Vagina (tissue), 2 donors: Measurements from ENCODE around the gene LPAR1.
"Not testable (repeated sequence)": the region's sequence is repeated elsewhere in the genome, so short reads cannot be mapped to it uniquely, and the experiment has no call there.

ENCODE experiments used
- POLR2A ChIP-seq, 2 donors: fragments of 450-650 bp; IDR thresholded peaks; one replicate each; pipeline ENCODE4 v1.6.1; 2017; ENCODE audit warnings: antibody characterized with exemption in 2 of 2, mild to moderate bottlenecking in 2 of 2, moderate library complexity in 2 of 2
- POLR2AphosphoS5 ChIP-seq, 2 donors: sonication (generic); formaldehyde crosslinking; IDR thresholded peaks; one replicate each; pipeline ENCODE4 v1.9.0; 2017; ENCODE audit warnings: antibody characterized with exemption in 2 of 2, mild to moderate bottlenecking in 2 of 2, low read depth in 1 of 2; ENCODE audit not compliant: insufficient read depth in 1 of 2
- TF ChIP-seq, protein P1 (sequence below), 3 experiments: fragments of 450-650 bp in 2 of 3; fragments of 200-600 bp in 1 of 3; sonication (generic) in 1 of 3; IDR thresholded peaks; one replicate each; pipeline ENCODE4 v1.5.1; 2017 to 2019; ENCODE audit warnings: antibody characterized with exemption in 3 of 3, mild to moderate bottlenecking in 2 of 3, moderate library complexity in 2 of 3

GRCh38 chr9:110826400-110826799, 211.9 kb downstream of the LPAR1 start:
- TF ChIP-seq, protein P1, sequence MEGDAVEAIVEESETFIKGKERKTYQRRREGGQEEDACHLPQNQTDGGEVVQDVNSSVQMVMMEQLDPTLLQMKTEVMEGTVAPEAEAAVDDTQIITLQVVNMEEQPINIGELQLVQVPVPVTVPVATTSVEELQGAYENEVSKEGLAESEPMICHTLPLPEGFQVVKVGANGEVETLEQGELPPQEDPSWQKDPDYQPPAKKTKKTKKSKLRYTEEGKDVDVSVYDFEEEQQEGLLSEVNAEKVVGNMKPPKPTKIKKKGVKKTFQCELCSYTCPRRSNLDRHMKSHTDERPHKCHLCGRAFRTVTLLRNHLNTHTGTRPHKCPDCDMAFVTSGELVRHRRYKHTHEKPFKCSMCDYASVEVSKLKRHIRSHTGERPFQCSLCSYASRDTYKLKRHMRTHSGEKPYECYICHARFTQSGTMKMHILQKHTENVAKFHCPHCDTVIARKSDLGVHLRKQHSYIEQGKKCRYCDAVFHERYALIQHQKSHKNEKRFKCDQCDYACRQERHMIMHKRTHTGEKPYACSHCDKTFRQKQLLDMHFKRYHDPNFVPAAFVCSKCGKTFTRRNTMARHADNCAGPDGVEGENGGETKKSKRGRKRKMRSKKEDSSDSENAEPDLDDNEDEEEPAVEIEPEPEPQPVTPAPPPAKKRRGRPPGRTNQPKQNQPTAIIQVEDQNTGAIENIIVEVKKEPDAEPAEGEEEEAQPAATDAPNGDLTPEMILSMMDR (IDR thresholded peaks at IDR 0.05), result not testable (repeated sequence)
- not testable (repeated sequence) for TF ChIP-seq POLR2AphosphoS5 (IDR thresholded peaks at IDR 0.05; ENCODE audit: insufficient read depth in 1 of 2, low read depth in 1 of 2); POLR2A (IDR thresholded peaks at IDR 0.05)
